Activated B cell treated with CpG ODN at 0.5 μM for 24 hours (primary cell): ENCODE results near the gene ENDOU. TPM values are rescaled to one million over a fixed set of nuclear protein-coding genes. Genes with fewer than 3 reads are reported as not detected.
"Not testable (repeated sequence)": the region's sequence is repeated elsewhere in the genome, so short reads cannot be mapped to it uniquely, and the experiment has no call there.

ENCODE experiments used
- ATAC-seq: fragments of 200-7000 bp; cut with Tn5 transposase; one replicate; pipeline ENCODE4 v1.10.0; 2021; ENCODE audit warnings: low read depth, mild to moderate bottlenecking, moderate library complexity
- CTCF ChIA-PET: fragments of 350-600 bp; sonication (Branson Sonifier 250); formaldehyde crosslinking; loops from one replicate; lab custom pipeline; 2021; ENCODE audit warnings: antibody characterized with exemption; lab: Charles Lee
- POLR2A ChIA-PET: fragments of 350-600 bp; sonication (Branson Sonifier 250); formaldehyde crosslinking; loops from one replicate; lab custom pipeline; 2021; ENCODE audit warnings: antibody characterized with exemption; lab: Charles Lee
- DNase-seq: peaks from one replicate; pipeline ENCODE4 v3.0.0; 2022
- H3K27ac Mint-ChIP-seq: one replicate; pipeline ENCODE4 v1.8.0; 2020; ENCODE audit warnings: mixed read lengths
- H3K27me3 Mint-ChIP-seq: one replicate; pipeline ENCODE4 v1.8.0; 2021; ENCODE audit warnings: mixed read lengths
- H3K36me3 Mint-ChIP-seq: one replicate; pipeline ENCODE4 v1.8.0; 2021; ENCODE audit warnings: low read depth, mixed read lengths
- H3K4me1 Mint-ChIP-seq: one replicate; pipeline ENCODE4 v1.8.0; 2021; ENCODE audit warnings: mixed read lengths
- H3K4me3 Mint-ChIP-seq: one replicate; pipeline ENCODE4 v1.8.0; 2020; ENCODE audit warnings: mild to moderate bottlenecking, mixed read lengths
- H3K9me3 Mint-ChIP-seq: one replicate; pipeline ENCODE4 v1.8.0; 2020; ENCODE audit warnings: mixed read lengths
- intact Hi-C: fragments of 100-400 bp; cut with micrococcal nuclease; formaldehyde crosslinking; loops from one replicate; pipeline ENCODE4 v1.15.1; 2024
- total RNA-seq: library from RNA; stranded (reverse); gene quantifications from 2 replicates; pipeline ENCODE4 v1.2.3, GENCODE V29; 2022
- TF ChIP-seq, protein P1 (sequence below): fragments of 200-600 bp; IDR thresholded peaks from one replicate; pipeline ENCODE4 v1.8.0; 2022; ENCODE audit warnings: antibody characterized with exemption, mild to moderate bottlenecking

ENDOU gene
- total RNA-seq, 1 donor from 2014 or later = 0.24 TPM

DNA sequence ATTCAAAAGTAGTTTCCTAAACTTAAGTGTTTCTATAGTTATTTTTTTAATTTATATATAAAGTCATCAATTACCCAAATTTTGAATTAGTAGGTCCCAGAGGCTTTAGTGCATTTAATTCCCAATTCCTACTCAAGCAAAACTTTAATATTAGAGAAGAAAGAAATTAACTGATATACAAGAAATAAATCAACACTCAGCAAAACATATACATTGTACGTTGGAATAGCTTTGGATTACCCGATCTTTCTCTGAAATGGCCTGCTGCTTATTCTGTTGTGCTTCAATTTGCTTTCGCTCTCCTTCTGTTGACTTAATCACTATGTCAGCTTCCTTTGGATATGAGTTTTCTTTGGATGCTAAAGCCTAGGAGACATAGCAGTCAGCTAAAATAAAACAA is 37.7 kb downstream of the ENDOU start:
- peaks cover 62% of the 10 kb centered on the region for H3K36me3 Mint-ChIP-seq
- H3K4me1 Mint-ChIP-seq = peaks cover 4% of the 10 kb centered on the region
- H3K4me3 Mint-ChIP-seq = no peak overlapping the region
- ChIA-PET POLR2A (no interaction called here), CTCF (interaction anchor here (1.1 to 4.9 kb wide), 7 partner anchors 36 to 1563 kb away, joined by 3 to 56 read pairs (median 5); no protein-coding TSS in a partner anchor)
- no peak for DNase-seq
- no peaks in the 10 kb centered on the region for H3K27me3 Mint-ChIP-seq
- TF ChIP-seq, protein P1, sequence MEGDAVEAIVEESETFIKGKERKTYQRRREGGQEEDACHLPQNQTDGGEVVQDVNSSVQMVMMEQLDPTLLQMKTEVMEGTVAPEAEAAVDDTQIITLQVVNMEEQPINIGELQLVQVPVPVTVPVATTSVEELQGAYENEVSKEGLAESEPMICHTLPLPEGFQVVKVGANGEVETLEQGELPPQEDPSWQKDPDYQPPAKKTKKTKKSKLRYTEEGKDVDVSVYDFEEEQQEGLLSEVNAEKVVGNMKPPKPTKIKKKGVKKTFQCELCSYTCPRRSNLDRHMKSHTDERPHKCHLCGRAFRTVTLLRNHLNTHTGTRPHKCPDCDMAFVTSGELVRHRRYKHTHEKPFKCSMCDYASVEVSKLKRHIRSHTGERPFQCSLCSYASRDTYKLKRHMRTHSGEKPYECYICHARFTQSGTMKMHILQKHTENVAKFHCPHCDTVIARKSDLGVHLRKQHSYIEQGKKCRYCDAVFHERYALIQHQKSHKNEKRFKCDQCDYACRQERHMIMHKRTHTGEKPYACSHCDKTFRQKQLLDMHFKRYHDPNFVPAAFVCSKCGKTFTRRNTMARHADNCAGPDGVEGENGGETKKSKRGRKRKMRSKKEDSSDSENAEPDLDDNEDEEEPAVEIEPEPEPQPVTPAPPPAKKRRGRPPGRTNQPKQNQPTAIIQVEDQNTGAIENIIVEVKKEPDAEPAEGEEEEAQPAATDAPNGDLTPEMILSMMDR = no peak
- no peak overlapping the region for H3K27ac Mint-ChIP-seq
- intact Hi-C loops = loop anchor here (5.0 to 10.0 kb wide), 2 partner anchors 290 to 1013 kb away; no protein-coding TSS in a partner anchor
- ATAC-seq = no peak
- H3K9me3 Mint-ChIP-seq = no peaks in the 10 kb centered on the region

DNA sequence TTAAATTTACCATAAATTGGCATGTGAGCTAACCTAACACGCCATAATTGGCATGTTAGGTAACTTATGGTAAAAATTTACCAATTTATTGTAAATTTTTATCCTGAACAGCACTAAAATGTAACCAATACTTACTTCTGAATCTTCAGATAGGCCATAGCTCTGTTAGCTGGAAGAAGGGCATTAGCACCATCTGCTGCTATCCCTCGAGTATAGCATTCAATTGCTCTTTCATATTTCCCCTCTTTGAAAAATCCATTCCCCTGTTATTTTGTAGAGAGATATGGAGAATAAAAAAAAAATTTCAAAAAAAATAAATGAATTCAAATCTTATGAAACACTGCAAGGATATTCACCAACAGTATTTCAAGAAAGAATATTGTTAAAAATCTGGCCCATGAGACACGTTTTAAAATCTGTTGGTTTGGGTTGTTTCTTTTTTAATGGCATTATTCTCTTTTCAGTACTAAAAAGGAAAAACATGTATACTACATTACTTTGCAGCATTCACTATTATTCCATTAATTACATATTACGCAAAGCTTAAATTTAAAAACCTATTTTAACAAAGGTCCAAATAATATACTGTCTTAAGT is 38.5 kb downstream of the ENDOU start:
- H3K27ac Mint-ChIP-seq = no peak overlapping the region
- no peaks in the 10 kb centered on the region for H3K9me3 Mint-ChIP-seq
- ChIA-PET POLR2A (interaction anchor here (0.6 to 1.0 kb wide), 4 partner anchors 339 to 1697 kb away, joined by 3 read pairs; partner anchors contain the start of gene SCAF11), CTCF (interaction anchor here (0.6 to 4.9 kb wide), 16 partner anchors 8 to 1562 kb away, joined by 3 to 56 read pairs (median 4); partner anchors contain the start of gene RPAP3)
- TF ChIP-seq, protein P1 = peak; percentile 21
- H3K36me3 Mint-ChIP-seq = peaks cover 61% of the 10 kb centered on the region
- no peaks in the 10 kb centered on the region for H3K27me3 Mint-ChIP-seq
- H3K4me3 Mint-ChIP-seq = no peak overlapping the region
- H3K4me1 Mint-ChIP-seq = peaks cover 8% of the 10 kb centered on the region
- intact Hi-C loops = loop anchor here (1.0 to 10.0 kb wide), 4 partner anchors 35 to 1012 kb away; no protein-coding TSS in a partner anchor
- DNase-seq = no peak
- no peak for ATAC-seq

DNA sequence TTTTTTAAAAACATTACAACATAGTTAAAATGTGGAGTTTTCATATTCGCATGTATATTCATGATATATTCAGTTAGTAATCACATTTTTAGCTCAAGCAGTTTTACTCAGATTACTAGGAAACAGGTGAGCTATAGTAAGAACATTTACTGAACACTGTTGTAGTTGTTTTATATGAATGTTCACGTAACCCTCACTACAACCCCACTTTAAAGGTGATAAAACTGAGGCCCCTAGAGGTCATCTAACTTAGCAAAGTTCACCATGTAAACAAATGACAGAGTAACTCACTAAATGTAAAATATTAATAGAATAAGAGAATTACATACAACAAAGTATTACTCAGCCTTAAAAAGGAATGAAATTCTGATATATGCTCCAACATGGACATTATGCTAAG is 45.5 kb downstream of the ENDOU start:
- DNase-seq = no peak
- peaks cover 18% of the 10 kb centered on the region for H3K4me1 Mint-ChIP-seq
- intact Hi-C loops = loop anchor here (10.0 kb wide), 1 partner anchor 1005 kb away; no protein-coding TSS in a partner anchor
- no peak overlapping the region for H3K4me3 Mint-ChIP-seq
- H3K36me3 Mint-ChIP-seq = peaks cover 83% of the 10 kb centered on the region
- no peak for ATAC-seq
- TF ChIP-seq, protein P1 = no peak
- CTCF ChIA-PET = no interaction called here
- no peaks in the 10 kb centered on the region for H3K9me3 Mint-ChIP-seq
- POLR2A ChIA-PET = no interaction called here
- H3K27me3 Mint-ChIP-seq = no peaks in the 10 kb centered on the region
- no peak overlapping the region for H3K27ac Mint-ChIP-seq

DNA sequence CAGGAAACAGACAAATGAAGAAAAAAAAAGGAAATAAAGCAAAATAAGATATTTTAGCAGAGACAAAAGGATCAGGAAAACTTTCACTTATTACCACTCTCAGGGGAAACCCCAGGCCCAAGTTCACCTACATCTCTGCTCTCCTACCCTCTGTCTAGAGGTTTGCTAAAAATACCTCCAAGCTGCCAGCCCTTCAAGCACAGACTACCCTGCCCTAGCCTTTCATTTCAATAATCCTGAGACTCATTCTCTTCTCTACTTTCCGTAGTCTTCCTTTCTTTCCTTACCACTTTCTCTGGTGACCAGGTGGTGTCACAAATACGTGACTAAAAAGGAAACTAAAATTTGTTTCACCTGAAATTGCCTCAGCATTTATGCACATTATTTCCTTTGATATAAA is 53.2 kb downstream of the ENDOU start:
- no peak overlapping the region for H3K4me3 Mint-ChIP-seq
- peaks cover 14% of the 10 kb centered on the region for H3K4me1 Mint-ChIP-seq
- H3K36me3 Mint-ChIP-seq = peaks cover 75% of the 10 kb centered on the region
- ChIA-PET CTCF (no interaction called here), POLR2A (no interaction called here)
- TF ChIP-seq, protein P1 = no peak
- DNase-seq (no peak), ATAC-seq (no peak)
- intact Hi-C loops = no loop called here
- peak overlapping the region; percentile 53 for H3K27ac Mint-ChIP-seq
- no peaks in the 10 kb centered on the region for H3K27me3 Mint-ChIP-seq
- H3K9me3 Mint-ChIP-seq = no peaks in the 10 kb centered on the region

DNA sequence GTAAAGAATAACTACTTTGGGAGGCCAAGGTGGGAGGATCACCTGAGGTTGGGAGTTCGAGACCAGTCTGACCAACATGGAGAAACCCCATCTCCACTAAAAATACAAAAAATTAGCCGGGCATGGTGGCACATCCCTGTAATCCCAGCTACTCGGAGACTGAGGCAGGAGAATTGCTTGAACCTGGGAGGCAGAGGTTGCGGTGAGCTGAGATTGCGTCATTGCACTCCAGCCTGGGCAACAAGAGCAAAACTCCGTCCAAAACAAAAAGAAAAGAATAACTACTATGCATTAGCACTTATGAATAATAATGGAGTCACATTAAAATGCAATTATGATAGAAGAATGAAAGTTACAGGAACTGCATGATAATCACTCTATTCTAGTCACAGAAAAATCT is 57.4 kb downstream of the ENDOU start:
- H3K27ac Mint-ChIP-seq, CTCF ChIA-PET, H3K4me1 Mint-ChIP-seq: not testable (repeated sequence)

More for the DNA sequence above, 57.4 kb downstream of the ENDOU start:
- peaks cover 62% of the 10 kb centered on the region for H3K36me3 Mint-ChIP-seq
- H3K4me3 Mint-ChIP-seq, H3K9me3 Mint-ChIP-seq, ATAC-seq, DNase-seq, POLR2A ChIA-PET, intact Hi-C loops, H3K27me3 Mint-ChIP-seq: not testable (repeated sequence)

Other genes with a start within 250 kb of the ENDOU start
- 58.4 and 60.5 TPM in 2 replicates for gene RPAP3, start 19.5 kb downstream of the ENDOU start, total RNA-seq
- gene RAPGEF3, start 33.4 kb upstream of the ENDOU start, total RNA-seq = 2.7 and 5.0 TPM in 2 replicates
- gene SLC48A1, start 47.7 kb upstream of the ENDOU start, total RNA-seq = 12.7 and 12.8 TPM in 2 replicates
- gene HDAC7, start 94.4 kb upstream of the ENDOU start, total RNA-seq = 103 and 126 TPM in 2 replicates
- gene VDR, start 179.5 kb upstream of the ENDOU start, total RNA-seq = 0.64 and 0.86 TPM in 2 replicates
- 24.5 and 31.3 TPM in 2 replicates for gene TMEM106C, start 238.1 kb upstream of the ENDOU start, total RNA-seq